ENCODE results near the gene GJA1.
"Not testable (repeated sequence)": the region's sequence is repeated elsewhere in the genome, so short reads cannot be mapped to it uniquely, and the experiment has no call there.

Gene GJA1

DNA sequence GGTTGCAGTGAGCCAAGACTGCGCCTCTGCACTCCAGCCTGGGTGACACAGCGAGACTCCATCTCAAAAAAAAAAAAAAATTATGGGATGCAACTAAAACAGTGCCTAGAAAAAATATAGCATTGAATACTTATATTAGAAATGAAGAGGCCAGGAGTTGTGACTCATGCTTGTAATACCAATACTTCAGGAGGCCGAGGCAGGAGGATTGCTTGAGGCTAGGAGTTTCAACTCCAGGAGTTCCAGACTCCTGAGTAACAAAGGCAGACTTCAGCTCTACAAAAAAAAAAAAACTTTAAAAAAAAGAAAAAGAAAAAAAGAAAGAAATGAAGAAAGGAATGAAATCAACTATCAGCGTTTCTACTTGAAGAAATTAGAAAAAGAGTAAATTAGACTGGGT is 17.1 kb upstream of the GJA1 start:
- Histone ChIP-seq H3K4me3 (no peak overlapping the region), H3K27ac (no peak overlapping the region), H3K9me3 (no peaks in the 10 kb centered on the region), H3K36me3 (no peaks in the 10 kb centered on the region), H3K27me3 (no peaks in the 10 kb centered on the region), H3K4me1 (no peaks in the 10 kb centered on the region)
- DNase-seq = no peak
- intact Hi-C loops (cut with DNase I; ENCODE audit: low total_unique reads) = no loop called here
- TF ChIP-seq, protein P1, sequence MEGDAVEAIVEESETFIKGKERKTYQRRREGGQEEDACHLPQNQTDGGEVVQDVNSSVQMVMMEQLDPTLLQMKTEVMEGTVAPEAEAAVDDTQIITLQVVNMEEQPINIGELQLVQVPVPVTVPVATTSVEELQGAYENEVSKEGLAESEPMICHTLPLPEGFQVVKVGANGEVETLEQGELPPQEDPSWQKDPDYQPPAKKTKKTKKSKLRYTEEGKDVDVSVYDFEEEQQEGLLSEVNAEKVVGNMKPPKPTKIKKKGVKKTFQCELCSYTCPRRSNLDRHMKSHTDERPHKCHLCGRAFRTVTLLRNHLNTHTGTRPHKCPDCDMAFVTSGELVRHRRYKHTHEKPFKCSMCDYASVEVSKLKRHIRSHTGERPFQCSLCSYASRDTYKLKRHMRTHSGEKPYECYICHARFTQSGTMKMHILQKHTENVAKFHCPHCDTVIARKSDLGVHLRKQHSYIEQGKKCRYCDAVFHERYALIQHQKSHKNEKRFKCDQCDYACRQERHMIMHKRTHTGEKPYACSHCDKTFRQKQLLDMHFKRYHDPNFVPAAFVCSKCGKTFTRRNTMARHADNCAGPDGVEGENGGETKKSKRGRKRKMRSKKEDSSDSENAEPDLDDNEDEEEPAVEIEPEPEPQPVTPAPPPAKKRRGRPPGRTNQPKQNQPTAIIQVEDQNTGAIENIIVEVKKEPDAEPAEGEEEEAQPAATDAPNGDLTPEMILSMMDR (IDR thresholded peaks at IDR 0.05) = no peak

DNA sequence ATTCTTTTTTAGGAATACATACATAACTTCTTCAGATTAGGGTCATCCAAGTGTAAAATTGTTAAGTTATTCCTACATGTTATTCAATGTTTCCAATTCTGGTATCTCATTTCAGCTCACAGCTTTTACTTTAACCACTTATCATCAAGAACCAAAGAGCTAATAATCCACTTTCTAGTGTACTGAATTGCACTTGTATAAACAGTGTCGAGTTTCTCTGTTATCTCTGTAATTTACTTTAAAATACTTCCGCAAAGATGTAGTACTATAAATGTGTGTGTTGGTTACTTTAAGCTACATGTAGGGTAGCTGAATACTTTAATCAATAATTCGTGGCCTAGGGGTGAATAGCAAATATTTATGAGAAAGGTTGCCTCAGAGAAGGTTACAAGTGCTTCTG is 8.8 kb upstream of the GJA1 start:
- H3K4me3 ChIP-seq = no peak overlapping the region
- no peaks in the 10 kb centered on the region for H3K9me3 ChIP-seq
- no peak overlapping the region for H3K27ac ChIP-seq
- intact Hi-C loops (cut with DNase I; ENCODE audit: low total_unique reads) = loop anchor here (5.0 to 10.0 kb wide), 2 partner anchors 606 to 758 kb away; no protein-coding TSS in a partner anchor
- DNase-seq = no peak
- H3K27me3 ChIP-seq = no peaks in the 10 kb centered on the region
- no peaks in the 10 kb centered on the region for H3K36me3 ChIP-seq
- no peaks in the 10 kb centered on the region for H3K4me1 ChIP-seq
- TF ChIP-seq, protein P1 (IDR thresholded peaks at IDR 0.05) = no peak

DNA sequence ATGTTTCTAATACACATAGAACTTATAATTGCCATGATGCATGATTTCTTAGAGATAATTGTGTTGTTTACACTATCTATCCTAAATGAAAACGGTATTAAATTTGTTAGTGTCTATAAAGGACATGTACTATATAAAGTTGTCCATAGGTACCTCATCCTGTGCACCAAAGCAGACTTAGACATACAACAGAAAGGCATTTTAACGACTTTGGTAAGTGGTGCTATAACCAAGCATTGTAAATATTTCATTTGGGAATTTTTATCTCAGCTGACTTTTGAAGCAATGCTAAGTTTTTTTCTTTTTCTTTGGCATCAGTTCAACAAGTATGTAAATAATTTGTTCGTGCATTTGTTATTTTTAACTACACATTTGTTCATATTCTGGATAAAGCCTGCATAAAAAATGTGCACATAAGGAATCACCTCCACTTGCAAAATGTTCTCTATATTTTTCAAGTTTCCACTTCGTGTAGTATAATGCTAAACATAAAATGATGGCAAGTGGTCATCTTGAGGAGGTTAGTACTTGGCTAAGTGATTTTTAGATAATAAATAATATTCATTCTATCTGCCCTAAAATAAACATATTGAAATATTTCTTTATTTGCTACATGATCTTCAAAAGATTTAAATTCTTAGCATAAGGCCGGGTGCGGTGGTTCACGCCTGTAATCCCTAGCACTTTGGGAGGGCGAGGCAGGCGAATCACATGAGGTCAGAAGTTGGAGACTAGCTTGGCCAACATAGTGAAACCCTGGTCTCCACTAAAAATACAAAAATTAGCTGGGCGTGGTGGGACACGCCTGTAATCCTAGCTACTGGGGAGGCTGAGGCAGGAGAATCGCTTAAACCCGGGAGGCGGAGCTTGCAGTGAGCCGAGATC is 6.3 kb upstream of the GJA1 start:
- H3K36me3 ChIP-seq = no peaks in the 10 kb centered on the region
- H3K4me1 ChIP-seq = no peaks in the 10 kb centered on the region
- no peaks in the 10 kb centered on the region for H3K9me3 ChIP-seq
- TF ChIP-seq, protein P1 (IDR thresholded peaks at IDR 0.05) = no peak
- intact Hi-C loops (cut with DNase I; ENCODE audit: low total_unique reads) = loop anchor here (5.0 to 10.0 kb wide), 2 partner anchors 603 to 756 kb away; no protein-coding TSS in a partner anchor
- H3K4me3 ChIP-seq = no peak overlapping the region
- no peaks in the 10 kb centered on the region for H3K27me3 ChIP-seq
- DNase-seq = no peak
- H3K27ac ChIP-seq = no peak overlapping the region

DNA sequence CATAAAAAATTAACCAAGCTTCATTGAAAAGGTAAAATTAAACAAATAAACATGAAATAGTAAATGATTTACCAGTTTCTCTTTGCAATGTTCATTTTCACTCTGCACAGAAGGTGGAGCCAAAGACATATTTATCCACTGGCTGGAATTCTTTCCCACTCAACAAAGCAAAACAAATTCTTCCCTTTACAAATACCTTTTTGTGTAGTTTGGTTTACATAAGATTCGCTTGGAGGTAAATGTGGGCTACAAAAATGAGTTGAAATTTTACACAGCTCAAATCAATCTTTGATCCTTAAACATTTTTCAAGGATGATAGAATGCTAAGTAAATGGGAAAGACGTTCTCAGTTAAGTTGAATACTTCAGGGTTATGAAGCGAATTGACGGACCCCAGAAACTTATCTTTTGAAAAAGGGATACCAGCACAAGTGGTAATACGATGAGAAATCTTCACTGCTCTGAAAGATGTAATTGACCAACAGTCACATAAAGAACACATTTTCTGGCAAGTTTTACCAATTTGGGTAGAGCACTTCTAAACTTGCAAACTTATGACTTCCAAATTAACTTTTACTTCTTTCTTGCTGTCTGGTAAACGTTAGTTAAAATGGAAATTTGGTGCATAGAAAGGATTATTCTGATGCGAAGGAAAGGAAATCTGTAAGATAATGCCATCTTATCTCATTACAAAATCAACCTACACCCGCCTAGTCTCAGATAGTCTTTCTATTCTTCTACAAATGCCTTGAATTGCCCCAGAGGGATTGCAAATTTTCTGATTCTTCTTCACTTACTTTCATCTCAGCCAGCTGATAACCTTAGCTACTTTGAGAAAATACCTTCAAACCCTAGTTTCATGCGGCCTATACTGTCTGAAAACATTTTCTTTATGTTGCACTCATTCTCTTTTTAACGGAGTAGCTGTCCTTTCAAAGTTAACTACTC is 4.7 kb upstream of the GJA1 start:
- TF ChIP-seq, protein P1 (IDR thresholded peaks at IDR 0.05) = peak; percentile 63 to 85
- intact Hi-C loops (cut with DNase I; ENCODE audit: low total_unique reads) = loop anchor here (5.0 to 10.0 kb wide), 3 partner anchors 94 to 417 kb away; no protein-coding TSS in a partner anchor
- no peak for DNase-seq
- Histone ChIP-seq H3K27me3 (no peaks in the 10 kb centered on the region), H3K9me3 (no peaks in the 10 kb centered on the region), H3K36me3 (no peaks in the 10 kb centered on the region), H3K27ac (peak overlapping the region in 1 of 2 donors; percentile 23), H3K4me1 (peaks cover 0 to 5% (median 0%) of the 10 kb centered on the region in 4 donors), H3K4me3 (no peak overlapping the region)

DNA sequence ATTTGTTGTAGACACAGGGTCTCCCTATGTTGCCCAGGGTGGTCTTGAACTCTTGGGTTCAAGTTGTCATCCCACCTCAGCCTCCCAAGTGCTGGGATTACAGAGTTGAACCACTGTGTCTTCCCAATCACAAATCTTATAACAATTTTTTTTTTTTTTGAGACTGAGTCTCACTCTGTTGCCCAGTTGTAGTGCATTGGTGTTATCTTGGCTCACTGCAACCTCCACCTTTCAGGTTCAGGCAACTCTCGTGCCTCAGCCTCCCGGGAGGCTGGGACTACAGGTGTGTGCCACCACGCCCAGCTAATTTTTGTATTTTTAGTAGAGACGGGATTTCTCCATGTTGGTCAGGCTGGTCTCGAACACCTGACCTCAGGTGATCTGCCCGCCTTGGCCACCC is 3.7 kb upstream of the GJA1 start:
- not testable (repeated sequence) for H3K27me3 ChIP-seq, H3K9me3 ChIP-seq, H3K4me3 ChIP-seq, H3K4me1 ChIP-seq, DNase-seq, H3K27ac ChIP-seq, H3K36me3 ChIP-seq
- intact Hi-C loops (cut with DNase I; ENCODE audit: low total_unique reads) = loop anchor here (5.0 to 10.0 kb wide), 3 partner anchors 93 to 416 kb away; no protein-coding TSS in a partner anchor

Data from tibial artery (tissue), 4 donors.